ENCODE results near the gene OVOL2.
"Not testable (repeated sequence)": the region's sequence is repeated elsewhere in the genome, so short reads cannot be mapped to it uniquely, and the experiment has no call there.

Gene OVOL2

GRCh38 chr20:18057101-18057993 lies at the start of gene OVOL2:
Gene OVOL2 (minus strand): TSS chr20:18057916. CDS start chr20:18057634, 282 bp downstream.
- in situ Hi-C loops (cut with MboI; ENCODE audit: low sequenced_read_pairs): no loop called here
- Histone ChIP-seq H3K4me3 (peak within 1 kb of the TSS; percentile 32), H3K4me1 (no peaks in the 10 kb centered on the region), H3K9me3 (no peaks in the 10 kb centered on the region), H3K27me3 (ENCODE audit: low read depth) (peaks cover 75% of the 10 kb centered on the region), H3K36me3 (replicated peaks) (no peaks in the 10 kb centered on the region)
- peak in 1 of 2 experiments; percentile 25 for DNase-seq (ENCODE audit: low spot score in 2 of 2)

DNA sequence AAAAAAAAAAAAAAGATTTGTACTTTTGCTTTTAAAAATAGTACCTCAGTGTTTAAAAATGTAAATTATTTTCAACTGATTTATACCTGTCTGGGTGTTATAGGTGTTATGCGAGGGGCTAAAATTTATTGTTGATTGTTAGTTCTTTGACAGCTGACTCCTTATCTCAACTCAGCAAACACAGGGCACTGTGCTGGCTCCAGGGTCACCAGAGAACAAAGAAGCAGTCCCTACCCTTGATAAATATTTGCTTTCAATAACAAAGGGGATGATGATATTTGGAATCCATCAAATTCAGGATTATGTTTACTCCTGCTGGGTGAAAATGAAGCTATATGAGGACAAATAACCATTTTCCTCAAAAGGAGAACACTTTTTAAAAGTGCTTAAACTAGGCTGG lies 45.8 kb upstream of the OVOL2 start:
- no peak overlapping the region for H3K4me3 ChIP-seq
- H3K4me1 ChIP-seq: no peaks in the 10 kb centered on the region
- no peaks in the 10 kb centered on the region for H3K36me3 ChIP-seq (replicated peaks)
- H3K27me3 ChIP-seq (ENCODE audit: low read depth): no peaks in the 10 kb centered on the region
- no peak for DNase-seq (ENCODE audit: low spot score in 2 of 2)
- in situ Hi-C loops (cut with MboI; ENCODE audit: low sequenced_read_pairs): no loop called here
- no peaks in the 10 kb centered on the region for H3K9me3 ChIP-seq

DNA sequence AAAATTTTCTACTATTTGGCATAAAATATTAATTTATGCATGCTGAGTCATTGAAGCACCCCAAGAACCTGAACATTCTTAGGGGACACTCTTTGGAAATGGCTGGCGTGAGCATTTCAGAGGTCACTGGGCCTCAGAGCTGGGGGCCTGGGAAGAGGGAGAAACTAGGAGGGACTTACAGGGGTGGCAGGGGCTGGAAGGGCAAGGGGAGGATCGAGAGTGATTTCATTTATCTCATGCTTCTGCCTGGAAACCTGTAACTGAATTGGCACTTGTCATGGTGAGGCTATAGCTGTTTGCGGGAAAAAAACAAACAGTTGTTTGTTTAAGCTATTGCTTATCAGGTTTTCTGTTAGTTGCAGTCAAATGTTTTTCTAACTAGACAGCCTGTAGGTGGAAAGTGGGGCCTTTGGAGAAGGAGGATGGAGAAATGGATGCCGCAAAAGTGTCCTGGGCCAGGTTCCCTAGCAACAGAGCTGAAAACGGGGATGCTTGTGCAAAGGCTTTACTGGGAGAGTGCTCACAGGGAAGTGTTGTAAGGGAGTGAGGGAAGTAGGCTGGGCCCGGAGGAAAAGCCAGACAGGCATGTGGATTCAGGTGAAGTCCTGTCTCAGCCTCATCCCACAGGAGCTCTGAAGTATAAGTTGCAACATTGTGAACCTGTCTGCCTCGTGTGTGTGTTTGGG lies 43.6 kb upstream of the OVOL2 start:
- no peak overlapping the region for H3K4me3 ChIP-seq
- DNase-seq (ENCODE audit: low spot score in 2 of 2): no peak
- no peaks in the 10 kb centered on the region for H3K36me3 ChIP-seq (replicated peaks)
- in situ Hi-C loops (cut with MboI; ENCODE audit: low sequenced_read_pairs): no loop called here
- no peaks in the 10 kb centered on the region for H3K4me1 ChIP-seq
- H3K9me3 ChIP-seq: no peaks in the 10 kb centered on the region
- H3K27me3 ChIP-seq (ENCODE audit: low read depth): no peaks in the 10 kb centered on the region

DNA sequence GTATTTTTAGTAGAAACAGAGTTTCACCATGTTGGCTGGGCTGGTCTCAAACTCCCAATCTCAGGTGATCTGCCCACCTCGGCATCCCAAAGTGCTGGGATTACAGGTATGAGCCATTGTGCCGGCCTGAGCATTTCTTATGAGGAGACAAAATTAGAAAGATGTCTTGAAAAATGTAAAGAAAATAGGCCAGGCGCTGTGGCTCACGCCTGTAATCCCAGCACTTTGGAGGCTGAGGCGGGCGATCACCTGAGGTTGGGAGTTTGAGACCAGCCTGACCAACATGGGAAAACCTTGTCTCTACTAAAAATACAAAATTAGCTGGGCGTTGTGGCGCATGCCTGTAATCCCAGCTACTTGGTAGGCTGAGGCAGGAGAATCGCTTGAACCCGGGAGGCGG lies 42.9 kb upstream of the OVOL2 start:
- DNase-seq (ENCODE audit: low spot score in 2 of 2); H3K9me3 ChIP-seq; H3K4me3 ChIP-seq; H3K27me3 ChIP-seq (ENCODE audit: low read depth); in situ Hi-C loops (cut with MboI; ENCODE audit: low sequenced_read_pairs); H3K36me3 ChIP-seq (replicated peaks); H3K4me1 ChIP-seq: not testable (repeated sequence)

GRCh38 chr20:18094191-18094590 lies 36.5 kb upstream of the OVOL2 start:
- H3K36me3 ChIP-seq (replicated peaks): no peaks in the 10 kb centered on the region
- in situ Hi-C loops (cut with MboI; ENCODE audit: low sequenced_read_pairs): no loop called here

DNA sequence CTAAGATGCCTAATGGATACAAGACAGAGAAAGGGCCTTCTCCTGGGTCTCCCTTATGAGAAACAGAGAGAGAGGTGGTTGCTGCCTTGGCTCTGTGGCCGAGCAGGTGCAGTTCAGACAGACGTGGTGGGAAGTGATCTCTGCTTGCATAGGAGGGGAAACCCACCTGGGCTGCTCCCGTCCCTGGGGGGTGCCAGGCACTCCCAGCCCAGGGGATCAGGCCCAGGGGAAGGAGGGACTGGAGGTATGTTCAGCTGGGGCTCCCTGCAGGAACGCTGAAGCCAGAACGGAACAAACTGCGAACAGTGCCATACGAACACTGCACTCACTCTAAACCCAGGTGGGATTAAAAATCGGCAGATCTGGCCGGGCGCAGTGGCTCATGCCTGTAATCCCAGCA lies 35.7 kb upstream of the OVOL2 start:
- Histone ChIP-seq H3K27me3 (ENCODE audit: low read depth) (no peaks in the 10 kb centered on the region), H3K9me3 (no peaks in the 10 kb centered on the region), H3K4me1 (no peaks in the 10 kb centered on the region), H3K36me3 (replicated peaks) (no peaks in the 10 kb centered on the region), H3K4me3 (no peak overlapping the region)
- DNase-seq (ENCODE audit: low spot score in 2 of 2): no peak
- in situ Hi-C loops (cut with MboI; ENCODE audit: low sequenced_read_pairs): no loop called here

More at GRCh38 chr20:18094191-18094590, 36.5 kb upstream of the OVOL2 start:
- Histone ChIP-seq H3K9me3 (no peaks in the 10 kb centered on the region), H3K4me1 (no peaks in the 10 kb centered on the region), H3K4me3 (no peak overlapping the region), H3K27me3 (ENCODE audit: low read depth) (no peaks in the 10 kb centered on the region)
- DNase-seq (ENCODE audit: low spot score in 2 of 2): no peak

DNA sequence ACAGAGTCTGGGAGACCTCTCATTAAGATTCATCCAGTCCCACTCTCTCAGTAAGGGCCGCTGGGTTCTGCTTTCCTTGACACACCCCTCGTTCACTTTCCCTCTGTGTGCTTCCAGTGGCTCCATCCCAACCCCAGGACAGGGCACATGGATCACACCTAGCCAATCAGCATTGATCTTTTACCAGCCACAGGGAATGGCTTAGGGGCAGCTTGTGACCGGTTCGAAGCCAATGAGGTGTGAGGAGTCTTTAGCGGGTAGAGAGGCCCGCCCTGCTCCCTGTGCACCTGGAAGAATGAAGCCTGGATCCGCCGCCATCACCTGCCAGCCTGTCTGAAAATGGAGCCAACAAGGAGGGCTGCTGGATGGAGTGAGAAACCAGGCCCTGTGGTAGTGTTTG lies 35.2 kb upstream of the OVOL2 start:
- DNase-seq (ENCODE audit: low spot score in 2 of 2): no peak
- no peaks in the 10 kb centered on the region for H3K36me3 ChIP-seq (replicated peaks)
- H3K27me3 ChIP-seq (ENCODE audit: low read depth): no peaks in the 10 kb centered on the region
- H3K4me3 ChIP-seq: no peak overlapping the region
- H3K9me3 ChIP-seq: no peaks in the 10 kb centered on the region
- no peaks in the 10 kb centered on the region for H3K4me1 ChIP-seq
- in situ Hi-C loops (cut with MboI; ENCODE audit: low sequenced_read_pairs): no loop called here

- no peaks in the 10 kb centered on the region for H3K36me3 ChIP-seq (replicated peaks)
- in situ Hi-C loops (cut with MboI; ENCODE audit: low sequenced_read_pairs): no loop called here
- no peak for DNase-seq (ENCODE audit: low spot score in 2 of 2)
Observed at GRCh38 chr20:18091623-18092022, 33.9 kb upstream of the OVOL2 start.

GRCh38 chr20:18090477-18090876 lies 32.8 kb upstream of the OVOL2 start:
- no peaks in the 10 kb centered on the region for H3K4me1 ChIP-seq
- no peaks in the 10 kb centered on the region for H3K36me3 ChIP-seq (replicated peaks)
- H3K27me3 ChIP-seq (ENCODE audit: low read depth): no peaks in the 10 kb centered on the region
- H3K9me3 ChIP-seq: no peaks in the 10 kb centered on the region
- no peak overlapping the region for H3K4me3 ChIP-seq
- DNase-seq (ENCODE audit: low spot score in 2 of 2): no peak
- in situ Hi-C loops (cut with MboI; ENCODE audit: low sequenced_read_pairs): no loop called here

More at GRCh38 chr20:18091623-18092022, 33.9 kb upstream of the OVOL2 start:
- Histone ChIP-seq H3K4me3 (no peak overlapping the region), H3K9me3 (no peaks in the 10 kb centered on the region), H3K4me1 (no peaks in the 10 kb centered on the region), H3K27me3 (ENCODE audit: low read depth) (no peaks in the 10 kb centered on the region)

DNA sequence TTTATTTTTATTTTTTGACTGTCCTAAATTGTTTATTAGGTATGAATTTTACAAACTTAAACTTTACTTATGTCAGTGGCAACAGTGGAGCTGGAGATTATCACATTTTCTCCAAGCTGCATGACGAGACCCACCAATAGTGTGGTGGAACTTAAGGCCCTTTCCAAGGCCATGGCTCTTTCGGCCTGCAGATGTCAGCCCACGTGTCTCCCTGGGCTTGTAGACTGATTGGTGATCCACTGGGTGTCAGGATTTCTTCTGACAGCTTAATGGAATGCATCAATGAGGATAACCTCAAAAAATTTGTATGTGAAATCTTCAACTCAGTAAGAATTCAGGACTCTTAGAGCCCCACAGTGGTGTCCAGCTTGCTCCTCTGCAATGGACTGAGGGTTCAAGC lies 32.3 kb upstream of the OVOL2 start:
- no peak overlapping the region for H3K4me3 ChIP-seq
- no peaks in the 10 kb centered on the region for H3K9me3 ChIP-seq
- no peaks in the 10 kb centered on the region for H3K36me3 ChIP-seq (replicated peaks)
- H3K4me1 ChIP-seq: no peaks in the 10 kb centered on the region
- H3K27me3 ChIP-seq (ENCODE audit: low read depth): no peaks in the 10 kb centered on the region
- in situ Hi-C loops (cut with MboI; ENCODE audit: low sequenced_read_pairs): no loop called here
- no peak for DNase-seq (ENCODE audit: low spot score in 2 of 2)

- H3K27me3 ChIP-seq (ENCODE audit: low read depth); H3K4me1 ChIP-seq; DNase-seq (ENCODE audit: low spot score in 2 of 2); H3K36me3 ChIP-seq (replicated peaks); H3K4me3 ChIP-seq; H3K9me3 ChIP-seq; in situ Hi-C loops (cut with MboI; ENCODE audit: low sequenced_read_pairs): not testable (repeated sequence)
Observed at GRCh38 chr20:18088841-18089240, 31.1 kb upstream of the OVOL2 start.

GRCh38 chr20:18088298-18088697 lies 30.6 kb upstream of the OVOL2 start:
- DNase-seq (ENCODE audit: low spot score in 2 of 2); H3K4me1 ChIP-seq; H3K4me3 ChIP-seq; in situ Hi-C loops (cut with MboI; ENCODE audit: low sequenced_read_pairs); H3K9me3 ChIP-seq; H3K36me3 ChIP-seq (replicated peaks); H3K27me3 ChIP-seq (ENCODE audit: low read depth): not testable (repeated sequence)

GRCh38 chr20:18087054-18087453 lies 29.3 kb upstream of the OVOL2 start:
- Histone ChIP-seq H3K4me3 (no peak overlapping the region), H3K4me1 (no peaks in the 10 kb centered on the region), H3K27me3 (ENCODE audit: low read depth) (no peaks in the 10 kb centered on the region), H3K36me3 (replicated peaks) (no peaks in the 10 kb centered on the region), H3K9me3 (no peaks in the 10 kb centered on the region)
- in situ Hi-C loops (cut with MboI; ENCODE audit: low sequenced_read_pairs): no loop called here
- DNase-seq (ENCODE audit: low spot score in 2 of 2): no peak

DNA sequence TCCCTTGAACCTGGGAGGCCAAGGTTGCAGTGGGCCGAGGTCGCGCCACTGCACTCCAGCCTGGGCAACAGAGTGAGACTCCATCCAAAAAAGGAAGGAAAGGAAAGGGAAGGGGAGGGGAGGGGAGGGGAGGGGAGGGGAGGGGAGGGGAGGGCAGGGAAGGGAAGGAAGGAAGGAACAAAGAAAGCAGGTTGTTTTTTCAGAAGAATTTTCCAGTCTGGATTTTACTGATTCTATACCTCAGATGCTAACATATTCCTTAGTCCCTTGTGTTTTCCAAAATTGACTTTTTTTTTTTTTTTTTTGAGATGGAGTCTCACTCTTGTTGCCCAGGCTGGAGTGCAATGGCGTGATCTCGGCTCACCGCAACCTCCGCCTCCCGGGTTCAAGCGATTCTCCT lies 23.1 kb upstream of the OVOL2 start:
- H3K36me3 ChIP-seq (replicated peaks); H3K9me3 ChIP-seq; in situ Hi-C loops (cut with MboI; ENCODE audit: low sequenced_read_pairs); H3K4me3 ChIP-seq; H3K4me1 ChIP-seq; H3K27me3 ChIP-seq (ENCODE audit: low read depth); DNase-seq (ENCODE audit: low spot score in 2 of 2): not testable (repeated sequence)

All from HAP-1 (cell line).